Sigmoid colon (tissue), 4 donors: ENCODE results near the gene RAB3C.

ENCODE experiments used
- CTCF ChIP-seq, 4 experiments: fragments of 450-650 bp in 3 of 4; fragments of 200-600 bp in 1 of 4; IDR thresholded peaks; one replicate each; pipeline ENCODE4 v1.5.1; 2016 to 2019; ENCODE audit warnings: antibody characterized with exemption in 4 of 4, mild to moderate bottlenecking in 3 of 4, moderate library complexity in 2 of 4
- EP300 ChIP-seq, 4 donors: sonication (generic); formaldehyde crosslinking; IDR thresholded peaks; one replicate each; pipeline ENCODE4 v1.6.1; 2017; ENCODE audit warnings: antibody characterized with exemption in 4 of 4
- POLR2A ChIP-seq, 2 donors: fragments of 450-650 bp; IDR thresholded peaks; one replicate each; pipeline ENCODE4 v1.6.1; 2016; ENCODE audit warnings: antibody characterized with exemption in 2 of 2, mild to moderate bottlenecking in 2 of 2, moderate library complexity in 2 of 2

GRCh38 chr5:58738336-58738735 is 155.5 kb downstream of the RAB3C start:
- TF ChIP-seq EP300 (IDR thresholded peaks at IDR 0.05) (no peak), POLR2A (IDR thresholded peaks at IDR 0.05) (no peak), CTCF (IDR thresholded peaks at IDR 0.05) (no peak)
